HG02885 (cell line): ENCODE measurements around the gene PCDH15.
"Not testable (repeated sequence)": the region's sequence is repeated elsewhere in the genome, so short reads cannot be mapped to it uniquely, and the experiment has no call there.

Experiments used
- ATAC-seq: cut with Tn5 transposase; IDR thresholded peaks from one replicate; pipeline ENCODE4 v1.9.1; 2021; ENCODE audit warnings: mild to moderate bottlenecking; ENCODE audit not compliant: unreplicated experiment, poor library complexity

PCDH15 gene

GRCh38 chr10:54026340-54026739 lies 774.7 kb downstream of the PCDH15 start:
- ATAC-seq, result no peak

GRCh38 chr10:54011117-54011516 lies 789.9 kb downstream of the PCDH15 start:
- ATAC-seq, result no peak

GRCh38 chr10:54010337-54010933 lies 790.6 kb downstream of the PCDH15 start:
- no peak for ATAC-seq

GRCh38 chr10:54009672-54010071 lies 791.4 kb downstream of the PCDH15 start:
- no peak for ATAC-seq

DNA sequence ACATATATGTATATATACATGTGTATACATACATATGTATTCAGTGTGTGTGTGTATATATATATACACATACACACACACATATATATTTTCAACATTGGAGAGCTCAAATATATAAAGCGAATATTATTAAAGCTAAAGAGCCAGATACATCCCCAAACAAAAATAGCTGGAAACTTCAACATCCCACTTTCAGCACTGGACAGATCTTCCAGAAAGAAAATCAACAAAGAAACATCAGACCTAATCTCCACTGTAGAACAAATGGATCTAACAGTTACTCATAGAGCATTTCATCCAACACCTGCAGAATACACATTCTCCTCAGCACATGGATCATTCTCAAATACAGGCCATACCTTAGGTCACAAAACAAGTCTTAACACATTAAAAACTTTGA lies 799.0 kb downstream of the PCDH15 start:
- ATAC-seq, result no peak

DNA sequence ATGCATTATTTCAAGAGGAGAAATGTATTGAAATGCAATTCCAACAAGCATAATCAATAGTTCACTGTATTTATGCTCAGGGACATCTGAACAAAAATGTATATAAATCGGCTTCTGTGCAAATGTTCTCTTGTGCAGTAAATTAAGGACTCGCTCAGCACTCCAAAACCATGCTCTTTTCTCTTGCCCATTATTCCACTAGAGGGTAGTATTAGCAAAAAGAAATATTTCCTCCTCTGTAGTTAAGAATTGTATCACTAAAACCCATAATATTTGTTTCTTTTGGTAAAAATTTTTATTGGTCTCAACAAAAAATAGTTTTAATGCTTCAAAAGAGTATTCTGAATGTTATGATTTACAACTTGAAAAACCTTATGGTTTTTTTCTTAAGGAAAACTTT lies 803.1 kb downstream of the PCDH15 start:
- ATAC-seq, result no peak

DNA sequence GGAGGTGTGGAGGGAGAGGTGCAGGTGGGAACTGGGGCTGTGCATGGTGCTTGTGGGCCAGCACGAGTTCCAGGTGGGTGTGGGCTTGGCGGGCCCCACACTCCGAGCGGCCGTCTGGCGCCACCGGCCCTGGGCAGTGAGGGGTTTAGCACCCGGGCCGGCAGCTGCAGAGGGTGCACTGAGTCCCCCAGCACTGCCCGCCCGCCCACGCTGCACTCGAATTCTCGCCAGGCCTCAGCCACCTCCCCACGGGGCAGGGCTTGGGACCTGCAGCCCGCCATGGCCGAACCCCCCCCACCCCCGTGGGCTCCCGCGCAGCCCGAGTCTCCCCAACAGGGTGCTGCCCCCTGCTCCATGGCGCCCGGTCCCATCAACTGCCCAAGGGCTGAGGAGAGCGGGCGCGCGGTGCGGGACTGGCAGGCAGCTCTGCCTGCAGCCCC lies 810.2 kb downstream of the PCDH15 start:
- no peak for ATAC-seq

GRCh38 chr10:53983431-53983830 lies 817.6 kb downstream of the PCDH15 start:
- no peak for ATAC-seq

- no peak for ATAC-seq
These were observed 820.8 kb downstream of the PCDH15 start for GRCh38 chr10:53980210-53980609.

DNA sequence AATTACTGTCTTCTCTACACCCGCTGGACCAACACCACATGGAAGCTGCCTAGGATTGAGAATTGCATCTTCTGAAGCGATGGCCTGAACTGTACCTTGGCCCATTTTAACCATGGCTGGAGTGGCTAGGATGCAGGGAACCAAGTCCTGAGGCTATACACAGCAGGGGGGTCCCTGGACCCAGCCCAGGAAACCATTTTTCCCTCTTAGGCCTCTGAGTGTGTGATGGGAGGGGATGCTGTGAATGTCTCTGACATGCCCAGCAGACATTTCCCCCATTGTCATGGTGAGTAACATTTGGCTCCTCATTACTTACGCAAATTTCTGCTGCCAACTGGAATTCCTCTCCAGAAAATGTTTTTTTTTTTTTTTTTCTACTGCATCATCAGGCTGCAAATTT lies 822.7 kb downstream of the PCDH15 start:
- no peak for ATAC-seq

GRCh38 chr10:53977267-53977666 lies 823.8 kb downstream of the PCDH15 start:
- ATAC-seq, result no peak

DNA sequence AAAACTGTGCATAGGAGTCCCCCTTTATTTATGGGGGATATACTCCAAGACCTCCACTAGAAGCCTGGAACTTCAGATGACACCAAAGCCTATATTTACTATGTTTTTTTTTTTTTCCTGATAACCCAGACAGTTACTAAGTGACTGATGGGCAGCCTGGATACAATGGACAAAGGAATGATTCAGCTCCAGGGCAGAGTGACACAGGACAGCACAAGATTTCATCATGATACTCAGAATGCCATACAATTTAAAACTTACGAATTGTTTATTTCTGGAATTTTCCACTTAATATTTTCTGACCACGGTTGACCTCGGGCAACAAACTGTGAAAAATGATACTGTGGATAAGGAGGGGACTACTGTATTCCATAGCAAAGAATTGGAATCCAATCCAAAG lies 843.6 kb downstream of the PCDH15 start:
- no peak for ATAC-seq

DNA sequence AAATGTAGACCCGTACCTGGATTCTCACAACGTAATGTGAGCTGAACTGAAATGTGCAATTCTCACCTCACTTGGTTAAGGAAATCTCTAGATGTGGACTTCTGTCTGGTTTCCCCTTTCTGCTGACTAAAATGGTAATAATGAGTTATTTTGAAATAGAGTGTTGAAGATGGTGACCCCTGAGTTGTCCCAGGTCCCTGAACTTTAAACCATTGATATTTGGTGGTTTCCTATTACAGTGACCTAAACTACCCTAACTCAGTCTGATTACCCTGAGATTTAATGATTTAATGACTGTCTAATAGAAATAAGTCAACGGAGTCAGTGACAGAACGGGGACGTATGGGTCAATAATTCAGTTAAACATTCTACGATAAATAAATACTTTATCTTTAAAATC lies 845.9 kb downstream of the PCDH15 start:
- ATAC-seq, result no peak

DNA sequence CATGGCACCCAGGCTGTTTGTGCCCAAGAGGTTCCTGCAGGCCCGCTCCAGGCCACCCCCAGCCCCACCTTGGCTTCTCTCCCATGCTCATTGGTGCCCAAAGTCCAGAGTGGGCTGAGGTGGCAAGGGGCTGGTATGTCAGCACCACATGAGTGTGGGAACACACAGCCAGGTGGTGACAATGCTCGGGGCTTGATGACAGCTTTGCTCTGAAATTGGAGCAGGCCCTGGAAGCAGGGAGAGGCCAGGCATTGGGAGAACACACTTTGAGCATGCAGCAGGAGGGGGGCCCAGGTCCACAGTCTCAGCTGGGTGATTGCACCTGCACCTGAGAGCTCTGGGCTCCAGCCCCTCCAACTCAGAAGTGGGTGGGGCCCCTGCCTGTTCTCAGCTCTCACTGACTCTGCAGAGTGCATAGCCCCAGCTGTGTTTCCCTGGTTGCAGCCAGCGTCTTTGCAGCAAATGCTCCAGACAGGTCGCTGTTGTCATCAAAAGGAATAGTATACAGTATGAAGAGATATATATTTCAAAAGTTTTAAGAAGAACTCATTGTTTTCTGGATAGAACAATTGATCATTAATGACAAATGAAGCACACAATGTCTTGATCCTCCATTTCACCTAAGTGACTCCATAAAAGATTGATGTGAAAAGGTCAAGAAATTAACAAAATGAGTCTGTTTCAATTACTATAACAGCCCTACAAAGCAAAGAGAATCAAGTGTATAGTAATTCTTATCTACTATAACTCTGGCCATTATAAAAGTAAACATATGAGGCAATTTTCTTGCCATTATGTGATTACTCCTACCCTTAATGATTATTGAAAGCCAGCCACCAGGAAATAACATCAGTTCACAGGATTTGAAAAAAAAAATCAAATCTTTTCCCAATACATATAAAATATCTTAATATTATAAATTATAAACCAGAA lies 848.1 kb downstream of the PCDH15 start:
- ATAC-seq, result no peak

DNA sequence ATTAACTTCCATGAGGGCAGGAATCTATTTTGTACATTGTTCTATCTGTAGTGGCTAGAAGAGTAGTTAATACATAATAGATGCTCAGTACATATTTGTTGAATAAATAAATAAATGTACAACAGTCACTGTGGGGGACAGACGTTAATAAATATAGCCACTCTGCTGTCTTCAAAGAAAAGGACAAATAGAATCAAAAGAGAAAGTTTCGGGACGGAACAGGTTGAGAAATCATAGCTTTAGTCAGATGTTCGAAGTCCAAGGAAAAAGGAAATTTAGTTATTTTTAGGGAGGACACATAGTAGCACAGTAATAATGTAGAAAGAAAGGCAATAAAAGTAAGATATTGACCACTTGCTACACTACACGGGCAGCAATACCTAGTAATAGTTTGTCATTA lies 861.4 kb downstream of the PCDH15 start:
- no peak for ATAC-seq

GRCh38 chr10:53930648-53931047 lies 870.4 kb downstream of the PCDH15 start:
- ATAC-seq, result no peak

- ATAC-seq, result not testable (repeated sequence)
These were observed 876.9 kb downstream of the PCDH15 start for GRCh38 chr10:53924051-53924700.

GRCh38 chr10:53918755-53919154 lies 882.3 kb downstream of the PCDH15 start:
- no peak for ATAC-seq

- ATAC-seq, result no peak
These were observed 891.2 kb downstream of the PCDH15 start for GRCh38 chr10:53909791-53910190.

GRCh38 chr10:53904506-53905241 lies 896.4 kb downstream of the PCDH15 start:
- no peak for ATAC-seq

DNA sequence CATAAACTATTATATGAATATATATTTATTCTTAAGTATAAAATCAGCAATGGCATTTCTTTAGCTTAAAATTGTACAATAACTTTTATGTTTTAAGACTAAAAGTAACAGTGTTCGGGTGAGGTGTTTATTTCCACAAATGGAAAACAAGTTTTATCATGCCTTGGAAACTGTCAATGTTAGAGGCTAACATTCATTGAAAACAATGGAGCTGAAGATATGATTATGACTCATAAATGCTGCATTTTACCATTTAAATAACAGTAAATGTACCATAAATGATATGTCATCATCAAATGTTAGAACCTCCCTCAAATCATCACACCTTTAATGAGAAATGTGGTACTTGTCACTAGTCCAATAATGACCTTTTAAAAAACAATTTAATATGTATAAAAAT lies 897.3 kb downstream of the PCDH15 start:
- ATAC-seq, result no peak
